ENCODE measurements around the gene STX17.
A peak's percentile ranks its signal among the peaks of the same experiment; 100 is the strongest.

STX17 gene

DNA sequence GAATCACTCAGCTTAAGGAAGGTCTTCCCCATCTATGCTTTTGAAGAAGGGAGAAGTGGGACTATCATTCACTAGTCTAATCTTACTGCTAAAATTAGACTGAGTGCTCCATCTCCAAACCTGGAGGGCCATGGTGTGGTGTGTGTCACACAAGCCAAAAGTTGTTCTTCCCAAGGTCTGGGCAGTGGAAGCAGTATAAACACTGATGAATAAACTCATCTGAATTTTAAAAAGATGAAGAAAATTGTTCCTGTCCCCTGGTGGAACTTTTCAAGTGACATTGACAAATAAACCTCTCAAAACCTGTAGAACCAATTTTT, 16.2 kb downstream of the STX17 start (continued):
- TF ChIP-seq ZSCAN30 (tag by site-specific recombination; IDR thresholded peaks at IDR 0.05) = no peak
- TF ChIP-seq ZNF174 (tag by site-specific recombination; IDR thresholded peaks at IDR 0.05) = no peak
- no peak for TF ChIP-seq ZBTB8A (tag by site-specific recombination; IDR thresholded peaks at IDR 0.05)
- no peak for TF ChIP-seq ZNF19 (tag by site-specific recombination; IDR thresholded peaks at IDR 0.05; ENCODE audit: low read depth)
- TF ChIP-seq TRIM28 (IDR thresholded peaks at IDR 0.05; ENCODE audit: borderline replicate concordance, low read length) = no peak
- TF ChIP-seq GLIS2 (tag by site-specific recombination; IDR thresholded peaks at IDR 0.05) = no peak
- TF ChIP-seq ZNF561 (tag by site-specific recombination; IDR thresholded peaks at IDR 0.05; ENCODE audit: borderline replicate concordance) = no peak
- TF ChIP-seq ZNF530 (tag by site-specific recombination; IDR thresholded peaks at IDR 0.05; ENCODE audit: low read depth) = no peak
- TF ChIP-seq ZNF571 (tag by site-specific recombination; IDR thresholded peaks at IDR 0.05) = no peak

GRCh38 chr9:99925541-99925940, 19.1 kb downstream of the STX17 start:
- Histone ChIP-seq H3K4me3 (ENCODE audit: low read depth, low read length) (no peak overlapping the region), H3K4me1 (ENCODE audit: control insufficient read depth, insufficient read depth, low read length) (no peaks in the 10 kb centered on the region), H3K36me3 (ENCODE audit: control insufficient read depth in 2 of 2, insufficient read depth in 1 of 2, low read length in 2 of 2) (peaks cover 7 to 57% of the 10 kb centered on the region in 2 experiments; a peak in 2 of 3 replicates), H3K27ac (ENCODE audit: extremely low read depth, low read depth, low read length) (no peak overlapping the region), H3K9me3 (ENCODE audit: control insufficient read depth, insufficient read depth, low read depth, low read length) (no peaks in the 10 kb centered on the region)
- CTCF ChIA-PET = interaction anchor here (0.6 to 0.7 kb wide), 2 partner anchors 646 to 694 kb away, joined by 3 to 4 read pairs; no protein-coding TSS in a partner anchor
- TF ChIP-seq, protein P1, sequence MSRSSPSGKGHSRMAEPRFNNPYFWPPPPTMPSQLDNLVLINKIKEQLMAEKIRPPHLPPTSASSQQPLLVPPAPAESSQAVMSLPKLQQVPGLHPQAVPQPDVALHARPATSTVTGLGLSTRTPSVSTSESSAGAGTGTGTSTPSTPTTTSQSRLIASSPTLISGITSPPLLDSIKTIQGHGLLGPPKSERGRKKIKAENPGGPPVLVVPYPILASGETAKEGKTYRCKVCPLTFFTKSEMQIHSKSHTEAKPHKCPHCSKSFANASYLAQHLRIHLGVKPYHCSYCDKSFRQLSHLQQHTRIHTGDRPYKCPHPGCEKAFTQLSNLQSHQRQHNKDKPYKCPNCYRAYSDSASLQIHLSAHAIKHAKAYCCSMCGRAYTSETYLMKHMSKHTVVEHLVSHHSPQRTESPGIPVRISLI (tag by site-specific recombination; IDR thresholded peaks at IDR 0.05) = no peak
- TF ChIP-seq SETDB1 (IDR thresholded peaks at IDR 0.05; ENCODE audit: insufficient read length, low read length) = peak; percentile 72
- POLR2A ChIA-PET = no interaction called here

DNA sequence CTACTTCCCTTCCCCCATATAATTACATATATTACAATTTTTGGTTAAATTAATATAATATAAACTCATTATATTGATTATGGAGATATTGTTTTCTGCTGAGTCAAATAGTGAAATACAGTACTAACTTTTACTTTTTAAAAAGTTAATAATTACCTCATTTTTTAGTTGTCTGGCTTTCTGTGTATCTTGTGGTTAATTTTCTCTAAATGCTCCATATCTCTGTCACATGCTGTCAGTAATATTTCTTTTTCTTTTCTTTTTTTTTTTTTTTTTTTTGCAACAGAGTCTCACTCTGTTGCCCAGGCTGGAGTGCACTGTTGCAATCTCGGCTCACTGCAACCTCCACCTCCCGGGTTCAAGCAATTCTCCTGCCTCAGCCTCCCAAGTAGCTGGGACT, 23.2 kb downstream of the STX17 start:
- Histone ChIP-seq H3K4me1 (ENCODE audit: control insufficient read depth, insufficient read depth, low read length) (no peaks in the 10 kb centered on the region), H3K9me3 (ENCODE audit: control insufficient read depth, insufficient read depth, low read depth, low read length) (no peaks in the 10 kb centered on the region), H3K36me3 (ENCODE audit: control insufficient read depth in 2 of 2, insufficient read depth in 1 of 2, low read length in 2 of 2) (peaks cover 3 to 25% of the 10 kb centered on the region in 2 experiments; a peak in 2 of 3 replicates), H3K27ac (ENCODE audit: extremely low read depth, low read depth, low read length) (no peak overlapping the region), H3K4me3 (ENCODE audit: low read depth, low read length) (no peak overlapping the region)
- ChIA-PET POLR2A (no interaction called here), CTCF (no interaction called here)
- no peak for TF ChIP-seq IKZF3 (tag by site-specific recombination; IDR thresholded peaks at IDR 0.05)
- TF ChIP-seq SP3 (tag by site-specific recombination; IDR thresholded peaks at IDR 0.05) = no peak
- no peak for TF ChIP-seq ZNF394 (tag by site-specific recombination; IDR thresholded peaks at IDR 0.05; ENCODE audit: borderline replicate concordance)
- no peak for TF ChIP-seq ZNF132 (tag by site-specific recombination; IDR thresholded peaks at IDR 0.05; ENCODE audit: borderline replicate concordance)
- no peak for TF ChIP-seq OVOL3 (tag by site-specific recombination; IDR thresholded peaks at IDR 0.05)
- no peak for TF ChIP-seq ZBTB8A (tag by site-specific recombination; IDR thresholded peaks at IDR 0.05)
- TF ChIP-seq ZNF24 (tag by site-specific recombination; IDR thresholded peaks at IDR 0.05) = no peak
- no peak for TF ChIP-seq ZNF76 (tag by site-specific recombination; IDR thresholded peaks at IDR 0.05; ENCODE audit: borderline replicate concordance, low read depth)
- TF ChIP-seq TRIM28 (IDR thresholded peaks at IDR 0.05; ENCODE audit: borderline replicate concordance, low read length) = no peak
- TF ChIP-seq ZBTB21 (tag by site-specific recombination; IDR thresholded peaks at IDR 0.05) = no peak
- TF ChIP-seq YY1 (tag by site-specific recombination; IDR thresholded peaks at IDR 0.05) = no peak
- no peak for TF ChIP-seq ZFHX2 (tag by site-specific recombination; conservative IDR thresholded peaks at IDR 0.05)
- TF ChIP-seq ZNF623 (tag by site-specific recombination; IDR thresholded peaks at IDR 0.05) = no peak
